GM18519 (cell line): Measurements from ENCODE around the gene GRID1.
"Not testable (repeated sequence)": the region's sequence is repeated elsewhere in the genome, so short reads cannot be mapped to it uniquely, and the experiment has no call there.

Experiments used
- ATAC-seq: cut with Tn5 transposase; IDR thresholded peaks from one replicate; pipeline ENCODE4 v1.9.1; 2021; ENCODE audit warnings: mild to moderate bottlenecking, moderate library complexity; ENCODE audit not compliant: unreplicated experiment, low FRiP score

GRID1 gene

GRCh38 chr10:85741626-85742300, 624.8 kb downstream of the GRID1 start:
- peak; percentile 81 for ATAC-seq

DNA sequence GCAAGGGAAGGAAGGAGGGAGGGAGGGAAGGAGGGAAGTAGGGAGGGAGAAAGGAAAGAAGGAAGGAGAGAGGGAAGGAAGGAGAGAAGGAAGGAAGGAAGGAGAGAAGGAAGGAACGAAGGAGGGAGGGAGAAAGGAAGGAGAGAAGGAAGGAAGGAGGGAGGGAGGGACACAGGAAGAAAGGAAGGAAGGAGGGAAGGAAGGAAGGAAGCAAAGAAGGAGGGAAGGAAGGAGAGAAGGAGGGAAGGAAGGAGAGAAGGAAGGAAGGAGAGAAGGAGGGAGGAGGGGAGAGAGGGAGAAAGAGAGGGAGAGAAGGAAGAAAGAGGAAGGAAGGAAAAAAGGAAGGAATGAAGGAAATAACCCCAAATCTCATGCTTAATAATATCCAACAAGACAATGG, 630.6 kb downstream of the GRID1 start:
- no peak for ATAC-seq

- no peak for ATAC-seq
These were observed 631.8 kb downstream of the GRID1 start for GRCh38 chr10:85734791-85735190.

- no peak for ATAC-seq
These were observed 642.4 kb downstream of the GRID1 start for GRCh38 chr10:85724215-85724614.

- no peak for ATAC-seq
These were observed 645.5 kb downstream of the GRID1 start for GRCh38 chr10:85720931-85721590.

- no peak for ATAC-seq
These were observed 647.2 kb downstream of the GRID1 start for GRCh38 chr10:85719408-85719807.

- no peak for ATAC-seq
These were observed 652.7 kb downstream of the GRID1 start for GRCh38 chr10:85713885-85714284.

- ATAC-seq, result no peak
These were observed 663.8 kb downstream of the GRID1 start for GRCh38 chr10:85702768-85703167.

DNA sequence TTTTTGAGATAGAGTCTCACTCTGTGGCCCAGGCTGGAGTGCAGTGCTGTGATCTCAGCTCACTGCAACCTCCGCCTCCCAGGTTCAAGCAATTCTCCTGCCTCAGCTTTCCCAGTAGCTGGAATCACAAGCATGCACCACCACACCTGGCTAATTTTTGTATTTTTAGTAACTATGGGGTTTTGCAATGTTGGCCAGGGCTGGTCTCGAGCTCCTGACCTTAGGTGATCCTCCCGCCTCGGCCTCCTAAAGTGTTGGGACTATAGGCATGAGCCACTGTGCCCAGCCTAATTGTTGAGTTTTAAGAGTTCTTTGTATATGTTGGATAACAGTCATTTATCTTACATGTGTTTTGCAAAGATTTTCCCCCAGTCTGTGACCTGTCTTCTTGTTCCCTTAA, 667.5 kb downstream of the GRID1 start:
- not testable (repeated sequence) for ATAC-seq

- no peak for ATAC-seq
These were observed 669.7 kb downstream of the GRID1 start for GRCh38 chr10:85696893-85697292.

DNA sequence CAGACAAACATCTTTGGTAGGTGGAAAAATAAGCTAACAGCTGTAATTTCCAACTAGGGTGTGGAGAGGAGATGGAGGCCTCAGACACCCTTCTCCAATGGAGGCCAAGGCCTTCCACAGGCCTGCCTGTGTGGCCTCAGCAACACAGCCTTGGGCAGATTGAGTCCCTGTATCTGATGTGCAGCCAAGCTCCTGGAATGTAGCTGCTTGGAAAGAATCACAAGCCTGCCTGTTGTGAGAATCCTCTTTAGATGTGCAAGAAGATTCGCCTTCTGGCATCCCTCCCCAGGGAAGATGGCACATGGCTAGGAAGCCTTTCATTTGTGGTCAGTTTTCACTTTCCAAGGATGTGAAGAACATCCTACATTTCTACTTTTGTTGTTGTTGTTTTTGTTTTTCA, 684.0 kb downstream of the GRID1 start:
- no peak for ATAC-seq

GRCh38 chr10:85679710-85680109, 686.9 kb downstream of the GRID1 start:
- no peak for ATAC-seq

GRCh38 chr10:85679061-85679460, 687.5 kb downstream of the GRID1 start:
- ATAC-seq, result no peak

GRCh38 chr10:85674851-85675250, 691.7 kb downstream of the GRID1 start:
- no peak for ATAC-seq

- no peak for ATAC-seq
These were observed 693.3 kb downstream of the GRID1 start for GRCh38 chr10:85673270-85673669.

DNA sequence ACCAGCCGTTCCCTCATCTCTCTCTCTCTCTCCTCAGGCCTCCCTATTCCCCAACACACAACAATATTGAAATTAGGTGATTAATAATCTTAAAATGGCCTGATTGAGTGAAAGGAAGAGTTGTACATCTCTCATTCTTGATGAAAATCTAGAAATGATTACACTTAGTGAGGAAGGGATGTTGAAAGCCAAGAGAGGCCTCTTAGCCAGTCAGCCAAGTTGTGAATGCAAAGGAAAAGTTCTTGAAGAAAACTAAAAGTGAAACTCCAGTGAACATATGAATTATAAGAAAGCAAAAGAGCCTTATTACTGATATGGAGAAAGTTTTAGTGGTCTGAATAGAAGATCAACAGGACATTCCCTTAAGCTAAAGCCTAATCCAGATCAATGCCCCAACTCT, 695.1 kb downstream of the GRID1 start:
- ATAC-seq, result no peak

DNA sequence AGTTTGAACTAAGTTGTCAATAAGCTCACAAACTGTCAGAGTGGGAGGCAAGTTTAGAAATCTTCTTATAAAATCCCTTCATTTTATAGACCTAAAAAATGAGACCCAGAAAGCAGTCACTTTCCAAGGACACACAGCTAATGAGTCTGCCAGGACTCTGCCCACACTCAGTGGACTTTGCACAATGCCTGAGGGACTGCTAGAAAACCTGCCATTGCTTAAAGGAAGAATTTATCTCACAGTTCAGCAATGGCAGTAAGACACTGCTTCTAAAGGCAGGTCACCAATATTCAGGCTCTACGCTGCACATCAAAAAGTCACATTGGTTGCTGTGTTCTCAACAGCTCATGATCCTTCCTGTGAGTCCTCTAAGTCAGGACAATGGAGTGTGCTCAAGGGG, 698.1 kb downstream of the GRID1 start:
- no peak for ATAC-seq

- ATAC-seq, result no peak
These were observed 698.9 kb downstream of the GRID1 start for GRCh38 chr10:85667638-85668233.

GRCh38 chr10:85666987-85667386, 699.6 kb downstream of the GRID1 start:
- no peak for ATAC-seq

GRCh38 chr10:85666102-85666501, 700.5 kb downstream of the GRID1 start:
- no peak for ATAC-seq

GRCh38 chr10:85665681-85666080, 700.9 kb downstream of the GRID1 start:
- no peak for ATAC-seq

GRCh38 chr10:85665078-85665477, 701.5 kb downstream of the GRID1 start:
- no peak for ATAC-seq
